ENCODE data around the gene RTN4R.
"Not testable (repeated sequence)": the region's sequence is repeated elsewhere in the genome, so short reads cannot be mapped to it uniquely, and the experiment has no call there.

The RTN4R gene

GRCh38 chr22:20278726-20279490, 10.8 kb upstream of the RTN4R start:
- not testable (repeated sequence) for H3K9me3 ChIP-seq (ENCODE audit: control insufficient read depth in 2 of 2, low read length in 2 of 2); H3K9ac ChIP-seq (ENCODE audit: low read depth in 1 of 2, low read length in 2 of 2); H3K4me3 ChIP-seq (ENCODE audit: low read length in 2 of 2); H3K27ac ChIP-seq (ENCODE audit: low read depth in 2 of 2, low read length in 2 of 2); H3K36me3 ChIP-seq (ENCODE audit: control insufficient read depth in 2 of 2, insufficient read depth in 2 of 2, low read length in 2 of 2); H3K27me3 ChIP-seq (ENCODE audit: control insufficient read depth in 2 of 2, insufficient read depth in 2 of 2, low read length in 2 of 2); H3K4me1 ChIP-seq (ENCODE audit: control insufficient read depth in 2 of 2, insufficient read depth in 2 of 2, low read length in 2 of 2)

- not testable (repeated sequence) for H3K4me1 ChIP-seq (ENCODE audit: control insufficient read depth in 2 of 2, insufficient read depth in 2 of 2, low read length in 2 of 2); H3K4me3 ChIP-seq (ENCODE audit: low read length in 2 of 2); H3K9me3 ChIP-seq (ENCODE audit: control insufficient read depth in 2 of 2, low read length in 2 of 2); H3K36me3 ChIP-seq (ENCODE audit: control insufficient read depth in 2 of 2, insufficient read depth in 2 of 2, low read length in 2 of 2); H3K27me3 ChIP-seq (ENCODE audit: control insufficient read depth in 2 of 2, insufficient read depth in 2 of 2, low read length in 2 of 2); H3K27ac ChIP-seq (ENCODE audit: low read depth in 2 of 2, low read length in 2 of 2); H3K9ac ChIP-seq (ENCODE audit: low read depth in 1 of 2, low read length in 2 of 2)
Measured at GRCh38 chr22:20277936-20278635, 10.0 kb upstream of the RTN4R start.

- Histone ChIP-seq H3K4me1 (ENCODE audit: control insufficient read depth in 2 of 2, insufficient read depth in 2 of 2, low read length in 2 of 2) (no peaks in the 10 kb centered on the region), H3K27me3 (ENCODE audit: control insufficient read depth in 2 of 2, insufficient read depth in 2 of 2, low read length in 2 of 2) (no peaks in the 10 kb centered on the region), H3K9me3 (ENCODE audit: control insufficient read depth in 2 of 2, low read length in 2 of 2) (no peaks in the 10 kb centered on the region), H3K36me3 (ENCODE audit: control insufficient read depth in 2 of 2, insufficient read depth in 2 of 2, low read length in 2 of 2) (no peaks in the 10 kb centered on the region), H3K9ac (ENCODE audit: low read depth in 1 of 2, low read length in 2 of 2) (no peak overlapping the region), H3K27ac (ENCODE audit: low read depth in 2 of 2, low read length in 2 of 2) (no peak overlapping the region), H3K4me3 (ENCODE audit: low read length in 2 of 2) (no peak overlapping the region)
Measured at GRCh38 chr22:20276468-20276867, 8.3 kb upstream of the RTN4R start.

GRCh38 chr22:20275836-20276235, 7.7 kb upstream of the RTN4R start:
- Histone ChIP-seq H3K9ac (ENCODE audit: low read depth in 1 of 2, low read length in 2 of 2) (no peak overlapping the region), H3K4me3 (ENCODE audit: low read length in 2 of 2) (no peak overlapping the region), H3K27ac (ENCODE audit: low read depth in 2 of 2, low read length in 2 of 2) (no peak overlapping the region), H3K27me3 (ENCODE audit: control insufficient read depth in 2 of 2, insufficient read depth in 2 of 2, low read length in 2 of 2) (no peaks in the 10 kb centered on the region), H3K9me3 (ENCODE audit: control insufficient read depth in 2 of 2, low read length in 2 of 2) (no peaks in the 10 kb centered on the region), H3K4me1 (ENCODE audit: control insufficient read depth in 2 of 2, insufficient read depth in 2 of 2, low read length in 2 of 2) (no peaks in the 10 kb centered on the region), H3K36me3 (ENCODE audit: control insufficient read depth in 2 of 2, insufficient read depth in 2 of 2, low read length in 2 of 2) (no peaks in the 10 kb centered on the region)

GRCh38 chr22:20275325-20275724, 7.2 kb upstream of the RTN4R start:
- H3K27ac ChIP-seq (ENCODE audit: low read depth in 2 of 2, low read length in 2 of 2); H3K4me3 ChIP-seq (ENCODE audit: low read length in 2 of 2); H3K9me3 ChIP-seq (ENCODE audit: control insufficient read depth in 2 of 2, low read length in 2 of 2); H3K36me3 ChIP-seq (ENCODE audit: control insufficient read depth in 2 of 2, insufficient read depth in 2 of 2, low read length in 2 of 2); H3K27me3 ChIP-seq (ENCODE audit: control insufficient read depth in 2 of 2, insufficient read depth in 2 of 2, low read length in 2 of 2); H3K4me1 ChIP-seq (ENCODE audit: control insufficient read depth in 2 of 2, insufficient read depth in 2 of 2, low read length in 2 of 2); H3K9ac ChIP-seq (ENCODE audit: low read depth in 1 of 2, low read length in 2 of 2): not testable (repeated sequence)

- not testable (repeated sequence) for H3K27ac ChIP-seq (ENCODE audit: low read depth in 2 of 2, low read length in 2 of 2); H3K4me1 ChIP-seq (ENCODE audit: control insufficient read depth in 2 of 2, insufficient read depth in 2 of 2, low read length in 2 of 2); H3K4me3 ChIP-seq (ENCODE audit: low read length in 2 of 2); H3K9me3 ChIP-seq (ENCODE audit: control insufficient read depth in 2 of 2, low read length in 2 of 2); H3K27me3 ChIP-seq (ENCODE audit: control insufficient read depth in 2 of 2, insufficient read depth in 2 of 2, low read length in 2 of 2); H3K36me3 ChIP-seq (ENCODE audit: control insufficient read depth in 2 of 2, insufficient read depth in 2 of 2, low read length in 2 of 2); H3K9ac ChIP-seq (ENCODE audit: low read depth in 1 of 2, low read length in 2 of 2)
Measured at GRCh38 chr22:20274374-20274773, 6.3 kb upstream of the RTN4R start.

- Histone ChIP-seq H3K4me3 (ENCODE audit: low read length in 2 of 2) (no peak overlapping the region), H3K9me3 (ENCODE audit: control insufficient read depth in 2 of 2, low read length in 2 of 2) (no peaks in the 10 kb centered on the region), H3K9ac (ENCODE audit: low read depth in 1 of 2, low read length in 2 of 2) (no peak overlapping the region), H3K27ac (ENCODE audit: low read depth in 2 of 2, low read length in 2 of 2) (no peak overlapping the region), H3K27me3 (ENCODE audit: control insufficient read depth in 2 of 2, insufficient read depth in 2 of 2, low read length in 2 of 2) (no peaks in the 10 kb centered on the region), H3K4me1 (ENCODE audit: control insufficient read depth in 2 of 2, insufficient read depth in 2 of 2, low read length in 2 of 2) (no peaks in the 10 kb centered on the region), H3K36me3 (ENCODE audit: control insufficient read depth in 2 of 2, insufficient read depth in 2 of 2, low read length in 2 of 2) (no peaks in the 10 kb centered on the region)
Measured at GRCh38 chr22:20273758-20274181, 5.7 kb upstream of the RTN4R start.

GRCh38 chr22:20272700-20273099, 4.6 kb upstream of the RTN4R start:
- Histone ChIP-seq H3K9me3 (ENCODE audit: control insufficient read depth in 2 of 2, low read length in 2 of 2) (no peaks in the 10 kb centered on the region), H3K9ac (ENCODE audit: low read depth in 1 of 2, low read length in 2 of 2) (no peak overlapping the region), H3K4me1 (ENCODE audit: control insufficient read depth in 2 of 2, insufficient read depth in 2 of 2, low read length in 2 of 2) (peaks cover 0 to 3% of the 10 kb centered on the region in 2 donors), H3K27ac (ENCODE audit: low read depth in 2 of 2, low read length in 2 of 2) (no peak overlapping the region), H3K36me3 (ENCODE audit: control insufficient read depth in 2 of 2, insufficient read depth in 2 of 2, low read length in 2 of 2) (no peaks in the 10 kb centered on the region), H3K27me3 (ENCODE audit: control insufficient read depth in 2 of 2, insufficient read depth in 2 of 2, low read length in 2 of 2) (no peaks in the 10 kb centered on the region), H3K4me3 (ENCODE audit: low read length in 2 of 2) (no peak overlapping the region)

- no peaks in the 10 kb centered on the region for H3K36me3 ChIP-seq (ENCODE audit: control insufficient read depth in 2 of 2, insufficient read depth in 2 of 2, low read length in 2 of 2)
- H3K9me3 ChIP-seq (ENCODE audit: control insufficient read depth in 2 of 2, low read length in 2 of 2) = no peaks in the 10 kb centered on the region
- H3K4me1 ChIP-seq (ENCODE audit: control insufficient read depth in 2 of 2, insufficient read depth in 2 of 2, low read length in 2 of 2) = peaks cover 2 to 3% of the 10 kb centered on the region in 2 donors
- no peak overlapping the region for H3K27ac ChIP-seq (ENCODE audit: low read depth in 2 of 2, low read length in 2 of 2)
- H3K27me3 ChIP-seq (ENCODE audit: control insufficient read depth in 2 of 2, insufficient read depth in 2 of 2, low read length in 2 of 2) = no peaks in the 10 kb centered on the region
- H3K4me3 ChIP-seq (ENCODE audit: low read length in 2 of 2) = no peak overlapping the region
- H3K9ac ChIP-seq (ENCODE audit: low read depth in 1 of 2, low read length in 2 of 2) = no peak overlapping the region
Measured at GRCh38 chr22:20272174-20272573, 4.1 kb upstream of the RTN4R start.

- Histone ChIP-seq H3K4me3 (ENCODE audit: low read length in 2 of 2) (no peak overlapping the region), H3K9ac (ENCODE audit: low read depth in 1 of 2, low read length in 2 of 2) (no peak overlapping the region), H3K36me3 (ENCODE audit: control insufficient read depth in 2 of 2, insufficient read depth in 2 of 2, low read length in 2 of 2) (no peaks in the 10 kb centered on the region), H3K4me1 (ENCODE audit: control insufficient read depth in 2 of 2, insufficient read depth in 2 of 2, low read length in 2 of 2) (peaks cover 3 to 5% of the 10 kb centered on the region in 2 donors), H3K27me3 (ENCODE audit: control insufficient read depth in 2 of 2, insufficient read depth in 2 of 2, low read length in 2 of 2) (no peaks in the 10 kb centered on the region), H3K9me3 (ENCODE audit: control insufficient read depth in 2 of 2, low read length in 2 of 2) (no peaks in the 10 kb centered on the region), H3K27ac (ENCODE audit: low read depth in 2 of 2, low read length in 2 of 2) (no peak overlapping the region)
Measured at GRCh38 chr22:20271114-20271994, 3.2 kb upstream of the RTN4R start.

Data from mucosa of rectum (tissue), 2 donors.